Esophagus muscularis mucosa (tissue), 4 donors: ENCODE measurements around the gene TBC1D10A.

Source experiments
- EP300 ChIP-seq: sonication (generic); formaldehyde crosslinking; IDR thresholded peaks from one replicate; pipeline ENCODE4 v1.6.1; 2017; ENCODE audit warnings: antibody characterized with exemption
- POLR2A ChIP-seq: fragments of 450-650 bp; IDR thresholded peaks from one replicate; pipeline ENCODE4 v1.6.1; 2017; ENCODE audit warnings: antibody characterized with exemption, moderate library complexity, mild to moderate bottlenecking, low read depth
- POLR2AphosphoS5 ChIP-seq, 2 donors: sonication (generic); formaldehyde crosslinking; IDR thresholded peaks; one replicate each; pipeline ENCODE4 v1.6.1; 2017; ENCODE audit warnings: antibody characterized with exemption in 2 of 2
- TF ChIP-seq, protein P1 (sequence below), 3 experiments: fragments of 200-600 bp in 2 of 3; fragments of 450-650 bp in 1 of 3; sonication (generic) in 2 of 3; IDR thresholded peaks; one replicate each; pipeline ENCODE4 v1.5.1; 2017 to 2019; ENCODE audit warnings: antibody characterized with exemption in 3 of 3, mild to moderate bottlenecking in 2 of 3, moderate library complexity in 1 of 3

DNA sequence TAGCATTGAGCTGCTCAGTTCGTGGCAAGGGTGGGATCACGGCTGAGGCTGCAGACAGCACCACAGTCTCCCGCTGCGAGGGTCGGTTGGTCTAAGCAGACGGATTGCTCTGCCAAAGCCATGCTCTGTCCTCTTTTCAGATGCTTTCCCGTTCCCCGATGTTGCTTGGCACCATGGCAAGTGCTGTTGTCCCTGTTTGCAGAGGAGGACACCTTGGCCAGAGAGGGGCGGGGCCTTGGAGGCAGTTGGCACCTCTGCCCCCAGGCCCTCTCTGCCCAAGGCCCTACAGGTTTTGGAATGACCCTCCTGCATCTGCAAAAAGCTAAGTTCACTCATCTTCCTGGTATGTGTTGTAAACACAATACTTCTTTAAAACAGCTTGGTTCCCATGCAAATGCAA lies 41.7 kb upstream of the TBC1D10A start:
- TF ChIP-seq, protein P1, sequence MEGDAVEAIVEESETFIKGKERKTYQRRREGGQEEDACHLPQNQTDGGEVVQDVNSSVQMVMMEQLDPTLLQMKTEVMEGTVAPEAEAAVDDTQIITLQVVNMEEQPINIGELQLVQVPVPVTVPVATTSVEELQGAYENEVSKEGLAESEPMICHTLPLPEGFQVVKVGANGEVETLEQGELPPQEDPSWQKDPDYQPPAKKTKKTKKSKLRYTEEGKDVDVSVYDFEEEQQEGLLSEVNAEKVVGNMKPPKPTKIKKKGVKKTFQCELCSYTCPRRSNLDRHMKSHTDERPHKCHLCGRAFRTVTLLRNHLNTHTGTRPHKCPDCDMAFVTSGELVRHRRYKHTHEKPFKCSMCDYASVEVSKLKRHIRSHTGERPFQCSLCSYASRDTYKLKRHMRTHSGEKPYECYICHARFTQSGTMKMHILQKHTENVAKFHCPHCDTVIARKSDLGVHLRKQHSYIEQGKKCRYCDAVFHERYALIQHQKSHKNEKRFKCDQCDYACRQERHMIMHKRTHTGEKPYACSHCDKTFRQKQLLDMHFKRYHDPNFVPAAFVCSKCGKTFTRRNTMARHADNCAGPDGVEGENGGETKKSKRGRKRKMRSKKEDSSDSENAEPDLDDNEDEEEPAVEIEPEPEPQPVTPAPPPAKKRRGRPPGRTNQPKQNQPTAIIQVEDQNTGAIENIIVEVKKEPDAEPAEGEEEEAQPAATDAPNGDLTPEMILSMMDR (IDR thresholded peaks at IDR 0.05), result no peak
- no peak for TF ChIP-seq POLR2AphosphoS5 (IDR thresholded peaks at IDR 0.05)
- TF ChIP-seq POLR2A, result no peak
- no peak for TF ChIP-seq EP300
